Loucy (cell line): ENCODE measurements around the gene TNFRSF11A.

Experiments used
- H2AFZ ChIP-seq: fragments of 200-600 bp; sonication (generic); 2 replicates; pipeline ENCODE4 v1.6.0; 2016; ENCODE audit warnings: antibody characterized with exemption, mild to moderate bottlenecking, low read length, moderate library complexity
- H3F3A ChIP-seq: fragments of 200-600 bp; 2 replicates; pipeline ENCODE4 v1.6.0; 2016; ENCODE audit warnings: antibody characterized with exemption, low read depth, mild to moderate bottlenecking
- H3K27me3 ChIP-seq: fragments of 200-600 bp; sonication (generic); 2 replicates; pipeline ENCODE4 v1.6.1; 2014; ENCODE audit warnings: low read length, mild to moderate bottlenecking; ENCODE audit not compliant: insufficient read depth, poor library complexity, severe bottlenecking
- H3K36me3 ChIP-seq: fragments of 200-600 bp; sonication (generic); 2 replicates; pipeline ENCODE4 v1.6.1; 2016; ENCODE audit warnings: low read length; ENCODE audit not compliant: insufficient read depth
- H3K4me1 ChIP-seq: fragments of 200-600 bp; sonication (generic); 2 replicates; pipeline ENCODE4 v1.5.1; 2014; ENCODE audit warnings: low read length, mild to moderate bottlenecking; ENCODE audit not compliant: insufficient read depth, poor library complexity, severe bottlenecking
- H3K4me2 ChIP-seq: fragments of 200-600 bp; sonication (generic); 2 replicates; pipeline ENCODE4 v1.6.0; 2014; ENCODE audit warnings: antibody characterized with exemption, low read length, low read depth, mild to moderate bottlenecking; ENCODE audit not compliant: poor library complexity, severe bottlenecking
- H3K4me3 ChIP-seq: fragments of 200-600 bp; sonication (generic); 2 replicates; pipeline ENCODE4 v1.5.1; 2014; ENCODE audit warnings: low read length, mild to moderate bottlenecking, mixed read lengths; ENCODE audit not compliant: poor library complexity, severe bottlenecking
- H3K79me2 ChIP-seq: fragments of 200-600 bp; sonication (generic); 2 replicates; pipeline ENCODE4 v1.6.1; 2014; ENCODE audit warnings: low read length; ENCODE audit not compliant: insufficient read depth
- H3K9ac ChIP-seq: fragments of 200-600 bp; sonication (generic); 2 replicates; pipeline ENCODE4 v1.6.0; 2014; ENCODE audit warnings: mild to moderate bottlenecking, low read depth, low read length, moderate library complexity; ENCODE audit not compliant: poor library complexity, severe bottlenecking
- H3K9me2 ChIP-seq: fragments of 200-600 bp; sonication (generic); replicated peaks from 2 replicates; pipeline ENCODE4 v1.6.1; 2016; ENCODE audit warnings: low read depth, low read length, mixed read lengths
- H3K9me3 ChIP-seq: fragments of 200-600 bp; sonication (generic); 2 replicates; pipeline ENCODE4 v1.6.1; 2014; ENCODE audit warnings: mild to moderate bottlenecking, antibody characterized with exemption, low read length, low read depth; ENCODE audit not compliant: insufficient read depth
- H4K20me1 ChIP-seq: fragments of 200-600 bp; sonication (generic); 2 replicates; pipeline ENCODE4 v1.6.0; 2014; ENCODE audit warnings: antibody characterized with exemption, low read length, mild to moderate bottlenecking; ENCODE audit not compliant: insufficient read depth, poor library complexity, severe bottlenecking
- CTCF ChIP-seq: fragments of 200-600 bp; sonication (generic); conservative IDR thresholded peaks from 2 replicates; pipeline ENCODE4 v1.5.1; 2014; ENCODE audit warnings: mild to moderate bottlenecking, antibody characterized with exemption, low read length
- EZH2phosphoT487 ChIP-seq: fragments of 200-600 bp; IDR thresholded peaks from 2 replicates; pipeline ENCODE4 v1.6.1; 2018; ENCODE audit warnings: antibody characterized with exemption, mild to moderate bottlenecking, moderate library complexity, borderline replicate concordance

The TNFRSF11A gene

GRCh38 chr18:62370366-62370765 lies 45.3 kb downstream of the TNFRSF11A start:
- no peaks in the 10 kb centered on the region for H4K20me1 ChIP-seq
- no peak overlapping the region for H3K9ac ChIP-seq
- H3K79me2 ChIP-seq: no peaks in the 10 kb centered on the region
- no peak overlapping the region for H3K4me3 ChIP-seq
- peaks cover 6% of the 10 kb centered on the region for H3K4me1 ChIP-seq
- H2AFZ ChIP-seq: no peak overlapping the region
- no peaks in the 10 kb centered on the region for H3K27me3 ChIP-seq
- TF ChIP-seq CTCF: no peak
- TF ChIP-seq EZH2phosphoT487: no peak
- no peaks in the 10 kb centered on the region for H3K36me3 ChIP-seq
- no peaks in the 10 kb centered on the region for H3K9me3 ChIP-seq
- H3K4me2 ChIP-seq: no peak overlapping the region
- H3K9me2 ChIP-seq: no peaks in the 10 kb centered on the region
- no peaks in the 10 kb centered on the region for H3F3A ChIP-seq

- Histone ChIP-seq H3K79me2 (no peaks in the 10 kb centered on the region), H3K9me3 (no peaks in the 10 kb centered on the region), H3K27me3 (no peaks in the 10 kb centered on the region), H3F3A (no peaks in the 10 kb centered on the region), H3K9ac (no peak overlapping the region), H3K4me3 (no peak overlapping the region), H2AFZ (no peak overlapping the region), H3K36me3 (no peaks in the 10 kb centered on the region), H4K20me1 (no peaks in the 10 kb centered on the region), H3K4me1 (peaks cover 4% of the 10 kb centered on the region), H3K9me2 (no peaks in the 10 kb centered on the region), H3K4me2 (no peak overlapping the region)
- TF ChIP-seq EZH2phosphoT487 (no peak), CTCF (no peak)
These were observed 46.3 kb downstream of the TNFRSF11A start for GRCh38 chr18:62371436-62371835.

- no peak overlapping the region for H3K4me3 ChIP-seq
- TF ChIP-seq EZH2phosphoT487 (no peak), CTCF (no peak)
- H4K20me1 ChIP-seq: no peaks in the 10 kb centered on the region
- H3K9me3 ChIP-seq: no peaks in the 10 kb centered on the region
- peaks cover 4% of the 10 kb centered on the region for H3K4me1 ChIP-seq
- H3K36me3 ChIP-seq: no peaks in the 10 kb centered on the region
- H3K9ac ChIP-seq: no peak overlapping the region
- H3K79me2 ChIP-seq: no peaks in the 10 kb centered on the region
- H3K27me3 ChIP-seq: no peaks in the 10 kb centered on the region
- no peaks in the 10 kb centered on the region for H3F3A ChIP-seq
- no peak overlapping the region for H2AFZ ChIP-seq
- no peaks in the 10 kb centered on the region for H3K9me2 ChIP-seq
- H3K4me2 ChIP-seq: no peak overlapping the region
These were observed 47.0 kb downstream of the TNFRSF11A start for GRCh38 chr18:62372156-62372555.
